HG02943 (cell line): ENCODE data around the gene TENT4A.

Experiments
- ATAC-seq: cut with Tn5 transposase; IDR thresholded peaks from one replicate; pipeline ENCODE4 v1.9.1; 2021; ENCODE audit warnings: mild to moderate bottlenecking, low read depth, moderate library complexity; ENCODE audit not compliant: unreplicated experiment

TENT4A gene

DNA sequence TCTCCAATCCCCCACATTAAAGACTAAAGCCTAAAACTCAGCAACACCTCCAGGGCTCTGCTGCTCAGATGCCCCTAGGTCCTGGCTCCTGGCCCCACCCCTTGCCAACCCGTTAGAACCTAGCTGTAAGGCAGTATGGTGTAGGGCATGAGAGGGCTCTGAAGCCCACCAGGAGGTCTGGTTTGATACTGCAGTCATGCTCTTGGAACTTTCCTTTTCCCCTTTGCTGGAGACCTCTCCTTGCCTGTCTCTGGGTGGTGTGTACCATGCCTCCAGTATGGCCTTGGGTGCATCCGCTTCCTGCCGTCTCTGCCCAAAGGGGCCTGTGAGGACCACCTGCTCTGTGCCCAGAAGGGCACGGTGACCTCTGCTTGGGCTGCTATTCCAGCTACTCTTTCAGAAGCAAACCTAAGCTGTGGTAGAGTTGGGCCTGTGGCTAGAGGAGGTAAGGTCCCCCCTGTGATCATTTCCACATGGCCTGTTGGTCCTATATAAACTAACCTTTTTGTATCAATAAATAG lies 3.5 kb downstream of the TENT4A start:
- no peak for ATAC-seq

DNA sequence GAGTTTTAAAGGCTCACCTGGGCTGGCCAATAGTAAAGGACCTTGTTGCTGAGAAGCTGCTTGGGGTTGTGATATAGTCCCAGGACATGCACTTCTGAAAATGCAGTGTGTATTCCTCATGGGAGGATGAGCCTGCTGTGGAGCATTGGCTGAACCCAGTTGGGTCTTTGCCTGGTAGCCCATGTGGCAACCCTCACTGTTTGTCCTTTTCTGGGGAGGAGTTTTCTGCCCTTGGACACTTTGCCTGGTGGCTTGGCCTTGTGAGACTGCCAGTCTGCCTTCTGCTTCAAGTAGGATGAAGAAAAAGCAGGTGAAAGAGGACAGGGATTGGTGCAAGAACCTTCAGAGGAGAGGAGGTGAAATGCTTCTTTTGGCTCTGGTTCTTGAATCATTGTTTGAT lies 4.0 kb downstream of the TENT4A start:
- ATAC-seq, result no peak

DNA sequence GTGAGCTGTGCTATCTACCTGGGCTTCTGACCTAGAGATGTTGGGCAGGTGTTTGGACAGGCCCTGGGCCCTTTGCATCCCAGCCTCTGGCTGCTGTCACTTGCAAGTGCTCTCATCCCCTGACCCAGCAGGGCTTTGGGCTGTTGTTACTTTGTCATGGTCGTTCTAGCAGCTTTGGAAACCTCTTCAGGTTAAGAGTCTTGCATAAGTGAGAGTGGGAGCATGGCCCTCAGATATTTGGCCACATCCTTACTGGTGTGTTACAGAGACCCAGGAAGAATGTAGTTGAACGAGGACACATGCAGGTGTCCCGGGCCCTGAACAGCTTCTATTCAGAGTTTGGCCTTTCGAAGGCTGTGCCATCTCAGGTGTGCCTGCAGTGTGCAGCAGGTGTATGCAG lies 4.5 kb downstream of the TENT4A start:
- ATAC-seq, result no peak

DNA sequence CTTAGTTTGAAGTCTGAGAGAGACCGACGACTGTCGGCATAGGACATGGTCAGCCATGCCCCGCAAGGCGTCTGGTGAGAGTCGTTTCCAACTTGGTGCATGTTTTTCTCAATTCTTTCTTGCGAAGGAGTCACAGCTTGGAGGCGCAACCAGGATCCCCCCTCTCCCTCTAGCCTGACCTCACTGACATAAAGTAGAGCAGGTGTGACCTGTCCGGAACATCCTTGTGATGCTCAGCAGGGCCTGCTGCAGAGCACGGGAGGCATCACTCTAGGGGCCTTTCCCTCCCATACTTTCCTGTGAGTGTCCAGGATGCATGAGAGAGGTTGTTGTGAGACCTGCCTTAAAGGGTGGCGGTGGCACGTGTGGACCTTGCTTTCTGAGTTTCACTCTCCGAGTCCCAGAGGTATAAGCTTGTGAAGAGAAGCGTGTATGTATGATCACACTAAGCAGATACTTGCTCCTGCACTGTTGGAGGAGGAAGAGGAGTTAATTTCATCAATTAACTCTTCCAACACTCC lies 5.0 kb downstream of the TENT4A start:
- ATAC-seq, result no peak

DNA sequence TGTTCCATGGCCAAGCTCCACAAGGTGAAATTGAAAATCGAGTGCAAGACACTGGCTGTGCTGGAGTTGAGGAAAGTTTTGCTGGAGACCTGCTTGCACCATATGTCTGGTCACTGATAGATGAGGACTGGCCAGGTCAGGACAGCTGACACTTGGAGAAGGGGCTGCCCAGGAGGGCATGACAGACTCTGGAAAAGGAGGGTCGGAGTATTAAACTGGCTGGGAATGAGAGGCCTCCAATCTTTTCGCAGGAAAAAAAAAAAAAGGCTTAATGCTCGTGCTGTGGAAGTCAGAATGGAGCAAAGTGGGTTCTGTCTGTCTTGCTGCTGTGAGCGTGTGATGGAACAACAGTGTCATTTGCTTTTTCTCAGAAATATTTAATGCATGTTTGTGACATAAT lies 5.5 kb downstream of the TENT4A start:
- ATAC-seq, result no peak

DNA sequence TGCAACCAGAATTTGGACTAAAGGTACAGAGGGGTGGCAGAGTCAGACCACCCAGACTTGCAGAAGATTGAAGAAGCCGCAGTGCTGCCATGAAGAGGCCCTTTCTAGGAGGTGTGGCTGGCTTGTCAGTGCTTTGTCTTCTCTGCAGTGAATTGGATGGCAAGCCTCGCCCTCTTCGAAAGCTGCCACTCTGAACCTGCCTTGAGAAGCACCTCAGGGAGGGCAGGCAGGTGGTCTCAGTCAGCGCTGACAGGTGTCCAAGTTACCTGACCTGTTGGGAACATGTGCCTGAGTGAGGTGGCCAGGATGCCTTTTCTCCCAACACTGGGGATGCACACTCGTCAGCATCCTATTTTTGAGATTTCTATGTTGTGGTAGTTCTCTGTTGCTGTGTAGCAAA lies 6.2 kb downstream of the TENT4A start:
- no peak for ATAC-seq

DNA sequence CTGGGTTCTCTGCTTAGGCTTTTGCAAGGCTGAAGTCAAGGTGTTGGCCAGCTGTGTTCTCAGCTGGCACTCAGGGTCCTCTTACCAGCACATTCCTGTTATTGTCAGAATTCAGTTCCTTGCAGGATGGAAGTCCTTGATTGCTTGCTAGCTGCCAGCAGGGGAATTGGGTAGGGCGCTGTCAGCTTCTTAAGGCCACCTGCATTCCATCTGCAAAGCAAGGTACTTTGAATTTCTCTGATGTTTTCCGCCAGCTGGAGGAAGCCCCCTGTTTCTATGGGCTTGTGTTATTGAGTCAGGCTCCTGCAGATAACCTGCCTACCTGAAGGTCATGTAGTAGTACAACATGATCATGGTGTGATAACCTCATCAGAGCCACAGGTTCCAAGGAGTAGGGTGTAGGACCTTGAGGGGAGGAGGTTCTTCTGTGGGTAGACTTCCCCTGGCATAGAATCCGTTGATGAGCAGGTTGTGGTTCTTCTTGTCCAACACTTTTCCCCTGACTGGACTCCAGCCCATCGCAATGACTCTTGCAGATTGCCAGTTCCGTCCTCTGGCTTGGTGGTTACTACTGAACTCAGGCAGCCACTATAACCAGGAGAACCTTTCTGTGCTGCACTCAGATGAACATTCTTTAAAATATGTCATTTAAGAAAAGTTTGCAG lies 6.8 kb downstream of the TENT4A start:
- ATAC-seq, result no peak

DNA sequence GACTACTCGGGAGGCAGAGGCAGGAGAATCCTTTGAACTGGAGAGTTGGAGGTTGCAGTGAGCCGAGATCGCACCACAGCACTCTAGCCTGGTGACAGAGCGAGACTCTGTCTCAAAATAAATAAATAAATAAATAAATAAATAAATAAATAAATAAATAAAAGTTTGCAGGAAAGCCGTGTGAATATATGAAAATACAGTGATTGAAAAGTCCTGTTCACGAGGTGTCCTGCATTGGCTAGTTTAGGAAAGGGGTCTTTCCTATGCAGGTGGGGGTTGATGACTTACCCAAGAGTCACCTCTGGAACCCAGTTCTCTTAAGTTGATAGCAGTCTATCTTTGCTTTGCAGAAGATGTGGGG lies 7.3 kb downstream of the TENT4A start:
- ATAC-seq, result no peak

DNA sequence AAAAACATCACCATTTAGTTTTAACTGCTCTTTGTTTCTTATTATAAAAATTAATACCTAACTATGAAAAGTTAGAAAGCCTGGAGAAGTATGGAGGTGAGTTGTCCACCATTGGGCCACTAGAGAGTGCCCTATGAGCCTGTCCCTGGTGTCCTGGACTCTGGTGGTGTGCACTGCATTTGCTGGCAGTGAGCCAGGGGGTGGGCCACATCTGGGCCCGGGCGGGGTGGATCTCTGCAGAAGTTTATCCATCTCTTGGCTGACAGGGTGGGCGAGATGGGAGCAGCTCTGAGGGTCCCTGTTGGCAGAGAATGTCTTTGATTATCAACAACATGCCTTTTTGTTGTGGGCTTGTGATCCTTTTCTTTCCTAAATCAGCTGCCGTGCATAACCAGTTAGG lies 8.2 kb downstream of the TENT4A start:
- ATAC-seq, result no peak

DNA sequence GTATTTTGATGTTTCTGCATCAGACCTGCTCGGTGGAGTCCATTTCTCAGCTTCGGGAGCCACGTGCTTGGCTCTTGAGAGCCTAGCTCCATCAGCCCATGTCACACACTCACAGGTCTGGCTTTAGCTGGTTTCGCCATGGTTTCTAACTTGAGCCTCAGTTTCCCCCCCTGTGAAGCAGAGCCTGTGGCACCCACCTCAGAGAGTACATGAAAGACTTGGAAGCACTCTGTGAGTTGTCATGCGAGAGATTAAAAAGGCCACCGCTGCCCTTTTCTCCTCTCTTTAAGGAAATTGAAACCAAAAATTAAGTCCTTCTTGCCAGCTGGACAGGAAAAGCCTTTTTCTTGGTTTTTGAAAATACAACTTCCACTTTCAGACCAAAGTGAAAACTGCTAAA lies 8.8 kb downstream of the TENT4A start:
- peak; percentile 40 for ATAC-seq

DNA sequence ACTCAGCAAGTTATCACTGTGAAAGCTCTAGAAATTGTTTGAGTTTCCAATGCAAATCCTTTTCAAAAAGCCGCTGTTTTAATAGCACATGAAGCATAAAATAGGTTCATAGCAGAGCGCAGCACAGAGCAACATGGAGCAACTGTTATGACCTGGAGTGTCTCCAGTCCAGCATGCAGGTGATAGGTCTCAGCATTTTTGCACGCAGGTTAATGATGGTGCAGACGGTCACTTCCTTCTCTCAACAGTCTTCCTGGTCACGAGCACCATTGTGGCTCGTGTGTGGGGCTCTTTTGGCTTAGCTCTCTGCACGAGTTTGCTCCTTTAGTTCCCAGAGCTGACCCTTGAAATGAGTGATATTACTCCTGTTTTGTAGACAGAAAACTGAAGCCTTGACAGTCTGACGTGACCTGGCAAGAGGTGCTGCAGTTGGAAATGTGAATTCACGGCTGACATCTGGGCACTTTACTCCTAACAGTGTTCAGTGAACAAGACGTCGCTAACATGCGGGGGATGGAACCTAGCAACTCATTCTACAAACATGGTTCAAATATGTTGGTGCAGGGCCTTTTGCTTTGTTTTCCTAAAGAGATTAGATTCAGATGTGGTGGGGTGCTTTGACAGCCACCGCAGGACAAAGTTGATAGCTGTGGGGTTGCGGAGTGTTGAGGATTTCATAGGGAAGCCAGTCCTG lies 10.0 kb downstream of the TENT4A start:
- no peak for ATAC-seq

DNA sequence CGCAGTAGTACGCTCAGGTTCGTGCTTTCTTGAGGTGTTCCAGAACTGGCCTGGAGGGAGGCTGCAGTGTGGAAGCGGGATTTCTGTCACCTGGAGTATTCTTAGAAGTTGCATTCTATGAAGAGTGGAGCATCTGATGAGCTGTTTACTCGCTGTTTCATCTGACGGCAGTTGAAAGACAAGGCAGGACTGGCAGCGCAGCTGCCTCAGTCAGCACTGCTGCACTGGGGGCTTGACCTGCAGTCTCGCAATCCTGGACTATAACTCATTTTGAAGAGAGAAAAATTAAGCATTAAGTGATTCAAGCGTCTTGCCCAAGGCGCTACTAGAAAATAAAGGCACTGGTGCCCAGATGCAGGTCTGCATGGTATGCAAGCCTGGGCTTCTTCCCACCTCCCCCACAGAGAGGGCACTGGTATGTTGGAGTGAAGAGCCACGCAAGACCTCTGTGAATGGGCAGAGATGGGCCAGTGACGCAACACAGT lies 10.6 kb downstream of the TENT4A start:
- ATAC-seq, result no peak

DNA sequence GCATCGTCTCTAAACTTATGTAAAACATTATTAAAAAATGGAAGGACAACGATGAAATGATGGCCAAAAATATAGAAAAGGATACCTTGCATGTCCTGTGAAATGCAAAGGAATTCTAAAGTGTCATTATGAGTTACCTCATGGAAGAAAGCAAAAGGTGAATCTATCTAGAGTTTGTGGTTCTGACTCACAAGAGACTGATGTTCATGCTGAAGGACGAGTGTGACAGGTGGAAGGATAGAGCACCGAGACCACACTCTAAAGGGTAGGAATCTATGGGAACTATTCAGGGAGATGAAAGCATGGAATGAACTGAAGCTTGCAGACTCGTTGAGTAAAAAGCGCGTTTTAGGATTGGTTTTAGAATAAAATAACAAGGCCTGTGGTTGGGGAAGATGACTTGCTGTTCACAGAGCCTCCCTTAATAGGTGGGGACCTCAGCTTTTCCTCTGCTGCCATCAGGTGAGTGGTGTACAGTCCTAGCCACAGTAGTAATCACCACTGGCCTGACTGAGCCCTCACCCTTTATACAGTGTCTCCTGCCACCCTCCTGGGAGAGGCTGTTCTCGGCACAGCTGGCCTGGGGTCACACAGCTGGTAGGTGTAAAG lies 11.2 kb downstream of the TENT4A start:
- no peak for ATAC-seq

DNA sequence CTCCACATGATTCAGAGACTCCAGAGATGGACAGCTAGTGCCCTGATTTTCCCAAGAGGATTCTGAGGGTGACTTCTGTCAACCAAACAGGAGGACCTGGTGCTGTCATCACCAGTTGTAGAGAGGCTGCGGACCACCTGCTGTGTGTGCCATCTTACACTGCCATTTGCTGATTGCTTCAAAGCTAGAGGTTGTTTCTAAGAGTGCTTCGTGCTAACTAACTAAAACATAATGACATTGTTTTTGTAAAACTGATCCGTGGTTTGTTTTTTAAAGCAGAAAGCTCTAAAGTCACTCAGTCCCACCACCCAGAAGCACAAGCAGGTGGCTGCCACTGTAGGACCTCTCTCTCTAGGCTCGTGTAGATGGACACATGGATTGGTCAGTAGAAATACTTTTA lies 12.2 kb downstream of the TENT4A start:
- ATAC-seq, result no peak

DNA sequence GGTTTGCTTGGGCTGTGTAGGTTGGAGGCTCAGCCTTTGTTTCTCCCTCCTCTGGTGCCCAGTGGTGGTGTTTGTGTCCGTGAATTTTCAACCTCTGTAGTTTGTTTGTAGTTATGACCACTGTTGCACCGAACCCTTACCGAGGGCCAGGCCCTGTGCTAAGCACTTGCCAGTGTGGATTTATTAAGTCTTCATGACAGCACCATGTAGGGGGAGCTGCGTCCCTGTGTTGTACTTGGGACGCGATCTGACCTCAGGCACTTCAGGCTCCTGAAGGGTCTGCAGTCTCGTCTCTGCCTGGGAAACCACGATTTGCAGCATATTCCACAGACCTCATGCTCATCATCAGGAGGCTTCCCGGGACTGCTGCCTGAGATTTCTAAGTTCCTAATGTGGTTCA lies 12.8 kb downstream of the TENT4A start:
- no peak for ATAC-seq

DNA sequence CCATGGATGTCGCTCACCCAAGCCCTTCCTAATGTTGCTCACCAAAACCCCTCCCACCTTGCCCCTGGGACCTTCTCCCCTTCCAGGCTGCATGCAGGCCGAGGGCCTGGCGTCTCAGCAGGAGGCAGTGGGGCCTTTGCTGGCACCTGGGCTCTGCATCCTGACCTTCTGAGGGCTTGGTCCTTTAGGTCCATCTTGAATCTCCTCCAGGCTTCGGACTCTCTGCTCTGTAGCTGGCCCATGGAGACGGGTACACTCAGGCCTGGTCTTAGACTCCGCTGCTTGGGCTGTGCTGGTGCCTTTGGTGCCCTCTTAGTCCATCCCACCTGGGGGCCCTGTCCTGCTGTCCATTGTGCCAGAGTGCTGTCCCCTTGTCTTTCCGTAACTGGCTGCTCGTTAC lies 14.0 kb downstream of the TENT4A start:
- ATAC-seq, result no peak

DNA sequence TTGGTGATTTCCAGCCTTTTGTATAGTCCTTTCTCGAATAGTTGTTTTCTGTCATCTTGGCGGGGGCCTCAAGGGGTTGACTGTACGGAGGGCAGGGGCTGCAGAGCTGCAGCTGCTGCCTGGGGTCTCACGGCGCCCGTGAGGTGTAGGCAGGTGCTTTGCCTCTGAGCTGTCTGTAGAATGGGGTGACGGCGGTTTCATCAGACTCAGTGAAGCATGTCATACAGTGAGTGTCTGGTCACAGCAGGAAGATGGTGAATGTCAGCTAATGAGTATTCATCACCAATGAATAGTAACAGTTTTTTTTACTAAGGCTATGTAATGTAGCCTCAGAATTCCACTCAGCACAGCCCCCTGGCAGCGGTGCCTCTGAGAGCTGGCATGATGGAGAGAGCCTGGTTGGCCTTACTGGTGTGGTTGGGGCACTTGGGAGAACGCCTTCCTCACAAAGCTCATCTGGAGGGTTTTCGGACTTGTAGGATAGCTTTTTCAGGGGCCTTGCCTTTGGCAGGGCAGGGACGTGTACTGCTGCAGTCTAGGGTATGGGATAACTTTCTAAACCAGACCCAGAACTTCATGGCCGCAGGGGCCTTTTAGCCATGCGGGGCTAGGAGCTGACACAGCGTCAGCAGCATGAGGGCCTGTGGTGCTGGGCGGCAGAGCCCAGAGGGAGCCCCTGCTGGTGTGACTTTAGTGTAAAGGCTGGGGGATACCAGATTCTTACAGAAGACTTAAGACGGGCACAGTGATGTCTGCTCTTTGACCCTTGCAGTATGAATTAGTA lies 15.0 kb downstream of the TENT4A start:
- ATAC-seq, result peak; percentile 59

DNA sequence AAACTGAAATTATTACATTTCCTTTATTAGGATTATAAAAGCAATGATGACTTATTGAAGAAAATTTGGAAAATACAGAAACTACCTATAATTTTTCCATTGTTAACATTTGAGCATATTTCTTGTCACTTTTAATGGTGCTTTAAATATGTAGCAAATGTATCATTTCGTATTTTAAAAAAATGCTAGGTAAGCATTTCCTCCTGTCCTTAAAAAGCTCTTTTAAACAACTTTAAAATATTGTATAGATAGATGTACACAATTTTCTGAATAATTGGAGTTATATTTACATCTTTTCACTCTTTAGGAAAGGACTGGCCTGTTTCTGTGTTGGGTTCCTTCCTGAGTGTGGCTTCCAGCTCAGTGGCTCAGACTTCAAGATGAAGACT lies 15.6 kb downstream of the TENT4A start:
- no peak for ATAC-seq

DNA sequence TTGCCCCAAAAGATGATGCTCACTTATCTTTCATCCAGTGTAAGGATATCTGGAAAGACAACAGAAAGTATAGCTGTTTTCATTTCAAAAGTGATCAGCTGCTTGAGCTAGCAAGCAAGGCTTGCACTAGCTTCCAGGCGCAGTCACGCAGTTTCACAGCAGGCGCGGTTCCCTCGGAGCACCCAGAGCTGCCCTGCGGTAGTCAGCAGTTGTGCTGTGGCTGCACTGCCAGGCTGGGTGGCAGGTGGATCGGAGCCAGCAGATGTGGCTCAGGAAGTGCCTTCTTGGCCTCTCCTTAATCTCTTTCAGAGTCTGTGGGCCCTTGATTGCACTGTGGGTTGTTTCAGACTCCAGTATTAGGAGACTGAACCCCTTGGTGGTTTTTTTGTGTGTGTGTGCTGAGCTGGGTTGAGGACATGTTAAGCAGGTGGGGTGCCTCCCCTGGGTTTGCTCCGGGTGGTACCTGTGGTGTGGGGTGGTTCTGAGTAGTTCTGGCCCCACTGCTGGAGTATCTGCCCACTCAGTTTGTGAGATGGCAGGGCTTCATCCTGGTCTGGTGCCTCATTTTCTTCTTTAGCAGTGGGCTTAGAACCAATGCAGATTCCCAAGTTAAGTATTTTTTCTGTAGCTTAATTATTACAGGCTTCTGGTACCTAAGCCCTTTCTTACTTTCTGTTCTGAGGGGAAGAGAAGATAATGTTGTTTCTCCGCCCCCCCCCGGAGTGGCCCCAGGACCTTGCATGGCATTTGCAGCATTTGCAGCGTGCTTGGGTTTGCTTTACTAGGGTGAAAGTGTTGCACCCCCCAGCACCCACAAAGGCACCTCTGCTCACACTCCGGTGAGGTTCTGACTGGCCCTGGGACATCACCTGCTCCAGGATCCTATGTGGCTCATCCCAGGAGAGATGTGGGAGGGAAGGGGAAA lies 16.4 kb downstream of the TENT4A start:
- peak; percentile 47 for ATAC-seq

DNA sequence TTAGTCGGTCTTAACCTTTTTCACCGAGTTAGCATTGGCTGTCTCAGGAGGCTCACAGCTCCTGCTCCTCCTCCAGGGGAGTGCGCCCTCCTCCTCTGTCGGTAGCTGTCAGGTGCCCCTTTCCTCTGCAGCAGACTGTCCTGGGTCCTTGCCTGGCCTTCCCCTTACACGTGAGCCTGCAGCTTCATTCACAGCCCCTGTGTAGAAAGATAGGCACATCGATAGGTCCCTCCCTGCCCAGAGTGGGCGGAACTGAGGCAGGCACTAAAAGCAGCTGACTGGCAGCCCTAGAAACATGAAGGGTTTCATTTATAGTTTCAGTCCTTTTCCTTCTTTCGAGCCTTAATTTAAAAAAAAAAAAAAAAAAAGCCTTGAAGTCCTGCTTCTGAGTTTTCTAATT lies 17.2 kb downstream of the TENT4A start:
- peak; percentile 40 for ATAC-seq
